HepG2 (cell line): ENCODE measurements around the gene CCDC175. TPM values are rescaled to one million over a fixed set of nuclear protein-coding genes. Genes with fewer than 3 reads are reported as not detected.

Experiments used
- ATF1 ChIP-seq: IDR thresholded peaks from 2 replicates; pipeline ENCODE4 v1.6.1; 2016; ENCODE audit warnings: mild to moderate bottlenecking, control low read depth
- CTCF ChIP-seq: sonication (generic); formaldehyde crosslinking; IDR thresholded peaks from 2 replicates; pipeline ENCODE4 v1.5.0; 2020; ENCODE audit warnings: mild to moderate bottlenecking, missing genetic modification reagents, moderate library complexity
- HNRNPLL ChIP-seq: fragments of 200-400 bp; formaldehyde crosslinking; IDR thresholded peaks from 2 replicates; pipeline ENCODE4 v1.6.1; 2017; ENCODE audit warnings: mild to moderate bottlenecking, low read depth, low read length; ENCODE audit not compliant: poor library complexity, severe bottlenecking
- KLF16 ChIP-seq, 2 experiments: sonication (generic) in 1 of 2; formaldehyde crosslinking in 1 of 2; IDR thresholded peaks; 2 replicates each; pipeline versions ENCODE4 v1.6.1 to v1.8.0; 2016 to 2023; ENCODE audit warnings: missing genetic modification reagents in 2 of 2, missing compliant biosample characterization in 1 of 2
- MTA1 ChIP-seq: sonication (generic); formaldehyde crosslinking; IDR thresholded peaks from 2 replicates; pipeline ENCODE4 v1.4.0; 2020; ENCODE audit warnings: missing genetic modification reagents, mild to moderate bottlenecking, borderline replicate concordance
- PCBP1 ChIP-seq: fragments of 200-400 bp; formaldehyde crosslinking; IDR thresholded peaks from 2 replicates; pipeline ENCODE4 v1.6.1; 2017; ENCODE audit warnings: mild to moderate bottlenecking, low read depth, low read length, borderline replicate concordance
- RFX1 ChIP-seq: fragments of 450-650 bp; IDR thresholded peaks from 2 replicates; pipeline ENCODE4 v1.6.1; 2017
- SMC3 ChIP-seq: IDR thresholded peaks from 2 replicates; pipeline ENCODE4 v1.6.1; 2011; ENCODE audit warnings: low read length, improper control_type of control experiment
- STAG1 ChIP-seq: sonication (generic); formaldehyde crosslinking; IDR thresholded peaks from 2 replicates; pipeline ENCODE4 v1.4.0; 2020; ENCODE audit warnings: missing genetic modification reagents
- THYN1 ChIP-seq: sonication (generic); formaldehyde crosslinking; IDR thresholded peaks from 2 replicates; pipeline ENCODE4 v1.8.1; 2023; ENCODE audit warnings: low read depth, mild to moderate bottlenecking, moderate library complexity, missing genetic modification reagents, borderline replicate concordance
- ZSCAN21 ChIP-seq: sonication (generic); formaldehyde crosslinking; IDR thresholded peaks from 2 replicates; pipeline ENCODE4 v1.8.0; 2022; ENCODE audit warnings: mild to moderate bottlenecking, missing genetic modification reagents, moderate library complexity, borderline replicate concordance
- polyA plus RNA-seq, 8 experiments: library from polyadenylated mRNA; depleted of rRNA in 3 of 8; stranded (reverse) in 7 of 8; unstranded in 1 of 8; fragments of >200 nt; fragmentation: Illumina TruSeq in 4 of 8; extraction: Trizol in 4 of 8; gene quantifications; 2 replicates each; pipeline versions ENCODE4 v1.2.1 to v1.2.3, GENCODE V29; 2011 to 2016; ENCODE audit warnings: low read depth in 4 of 8, missing spikeins in 1 of 8, mixed read lengths in 1 of 8; ENCODE audit not compliant: insufficient read depth in 1 of 8
- total RNA-seq, 5 experiments: library from RNA; depleted of rRNA; stranded (reverse); fragments of >200 nt; fragmentation: Illumina TruSeq; extraction: Trizol; gene quantifications; 2 replicates each; pipeline ENCODE4 v1.2.3, GENCODE V29; 2016; ENCODE audit warnings: low read depth in 1 of 5

CCDC175 gene
- total and polyA plus RNA-seq, 2 of the 13 experiments (the other 11 are each of a cell fraction or from before 2014, with no cell fraction given): not detected

- TF ChIP-seq SMC3 (peak; percentile 35; the same call in 1 of the 2 replicates), MTA1 (CRISPR knock-in tag) (peak; percentile 32; the same call in 1 of the 2 replicates), RFX1 (peak; percentile 78), PCBP1 (no peak), THYN1 (CRISPR knock-in tag) (no peak), STAG1 (CRISPR knock-in tag) (peak; percentile 70), CTCF (CRISPR knock-in tag) (peak; percentile 78), ZSCAN21 (CRISPR knock-in tag) (no peak), KLF16 (CRISPR knock-in tag; IDR thresholded peaks at IDR 0.05) (no peak), HNRNPLL (peak; percentile 19), ATF1 (CRISPR knock-in tag) (no peak)
Measured at GRCh38 chr14:59576332-59577294, at the start of gene CCDC175 (continued).
